CD14-positive monocyte (primary cell): ENCODE results near the gene KIRREL3. TPM values are rescaled to one million over a fixed set of nuclear protein-coding genes. Genes with fewer than 3 reads are reported as not detected.

Experiments
- DNase-seq, 3 donors: peaks; one replicate each; pipeline ENCODE4 v3.0.0-alpha.2; 2011 to 2022
- H2AFZ ChIP-seq: 2 replicates; pipeline ENCODE4 v1.6.0; 2012; ENCODE audit warnings: mild to moderate bottlenecking, low read depth, low read length, inconsistent platforms; ENCODE audit not compliant: insufficient read depth, poor library complexity, severe bottlenecking
- H3K27ac ChIP-seq, 2 donors: 1 replicate in 1 of 2; 2 replicates in 1 of 2; pipeline ENCODE4 v1.5.1; 2012 to 2013; ENCODE audit warnings: low read length in 2 of 2, control low read depth in 1 of 2, inconsistent platforms in 1 of 2, low read depth in 1 of 2, mild to moderate bottlenecking in 1 of 2
- H3K27me3 ChIP-seq, 2 donors: one replicate each; pipeline versions ENCODE4 v1.6.0 to v1.6.1; 2011 to 2013; ENCODE audit warnings: low read length in 2 of 2; ENCODE audit not compliant: control insufficient read depth in 2 of 2, insufficient read depth in 2 of 2
- H3K36me3 ChIP-seq, 2 donors: replicated peaks in 1 of 2; 1 replicate in 1 of 2; 2 replicates in 1 of 2; pipeline versions ENCODE4 v1.5.1 to v1.6.1; 2012 to 2013; ENCODE audit warnings: low read length in 2 of 2, control low read depth in 1 of 2, inconsistent platforms in 1 of 2, mild to moderate bottlenecking in 1 of 2; ENCODE audit not compliant: insufficient read depth in 2 of 2, control insufficient read depth in 1 of 2
- H3K4me1 ChIP-seq, 2 donors: 1 replicate in 1 of 2; 2 replicates in 1 of 2; pipeline versions ENCODE4 v1.5.1 to v1.6.1; 2012 to 2013; ENCODE audit warnings: low read length in 2 of 2, control low read depth in 1 of 2, inconsistent platforms in 1 of 2, mild to moderate bottlenecking in 1 of 2, moderate library complexity in 1 of 2; ENCODE audit not compliant: insufficient read depth in 2 of 2, control insufficient read depth in 1 of 2
- H3K4me2 ChIP-seq: replicated peaks from 2 replicates; pipeline ENCODE3; 2012; ENCODE audit warnings: low read length, moderate library complexity, mild to moderate bottlenecking; ENCODE audit not compliant: poor library complexity, severe bottlenecking; ENCODE audit errors: extremely low read depth
- H3K4me3 ChIP-seq, 3 experiments: fragments of 200-600 bp in 1 of 3; sonication (generic) in 1 of 3; replicated peaks in 1 of 3; 1 replicate in 2 of 3; 2 replicates in 1 of 3; pipeline ENCODE4 v1.5.1; 2011 to 2013; ENCODE audit warnings: low read length in 3 of 3, mild to moderate bottlenecking in 3 of 3, control low read depth in 2 of 3, low read depth in 2 of 3, inconsistent platforms in 1 of 3, moderate library complexity in 1 of 3
- H3K79me2 ChIP-seq: 2 replicates; pipeline ENCODE4 v1.6.0; 2012; ENCODE audit warnings: mild to moderate bottlenecking, control low read depth, inconsistent platforms, low read length, moderate library complexity; ENCODE audit not compliant: insufficient read depth
- H3K9ac ChIP-seq: 2 replicates; pipeline ENCODE4 v1.6.0; 2017; ENCODE audit warnings: low read length, mild to moderate bottlenecking; ENCODE audit not compliant: insufficient read depth, poor library complexity, severe bottlenecking
- H3K9me3 ChIP-seq, 2 donors: replicated peaks in 1 of 2; 1 replicate in 1 of 2; 2 replicates in 1 of 2; pipeline versions ENCODE4 v1.5.1 to v1.6.1; 2012 to 2013; ENCODE audit warnings: low read length in 2 of 2, control low read depth in 1 of 2; ENCODE audit not compliant: control insufficient read depth in 1 of 2, insufficient read depth in 1 of 2
- H4K20me1 ChIP-seq: 2 replicates; pipeline ENCODE4 v1.6.0; 2012; ENCODE audit warnings: mild to moderate bottlenecking, low read length, control low read depth, moderate library complexity; ENCODE audit not compliant: insufficient read depth
- H3K27ac Mint-ChIP-seq, 7 donors: one replicate each; pipeline ENCODE4 v1.8.0; 2020; ENCODE audit warnings: mild to moderate bottlenecking in 7 of 7, mixed read lengths in 7 of 7, moderate library complexity in 6 of 7, inconsistent platforms in 2 of 7
- H3K27me3 Mint-ChIP-seq, 3 donors: one replicate each; pipeline ENCODE4 v1.8.0; 2021 to 2022; ENCODE audit warnings: low read depth in 3 of 3, mild to moderate bottlenecking in 3 of 3, mixed read lengths in 3 of 3, moderate library complexity in 3 of 3, inconsistent platforms in 1 of 3
- H3K36me3 Mint-ChIP-seq, 2 donors: one replicate each; pipeline ENCODE4 v1.8.0; 2020; ENCODE audit warnings: mixed read lengths in 2 of 2, inconsistent platforms in 1 of 2, mild to moderate bottlenecking in 1 of 2
- H3K4me1 Mint-ChIP-seq: one replicate; pipeline ENCODE4 v1.8.0; 2020; ENCODE audit warnings: mild to moderate bottlenecking, mixed read lengths
- H3K4me3 Mint-ChIP-seq, 2 donors: one replicate each; pipeline ENCODE4 v1.8.0; 2020; ENCODE audit warnings: mild to moderate bottlenecking in 2 of 2, mixed read lengths in 2 of 2, moderate library complexity in 1 of 2
- H3K9me3 Mint-ChIP-seq, 7 donors: one replicate each; pipeline ENCODE4 v1.8.0; 2020 to 2022; ENCODE audit warnings: mixed read lengths in 7 of 7, mild to moderate bottlenecking in 6 of 7, moderate library complexity in 6 of 7, inconsistent platforms in 2 of 7
- WGBS: methylation state at CpG from one replicate; pipeline ENCODE4 v1.1.5; 2013; ENCODE audit warnings: missing lambda C conversion rate; ENCODE audit not compliant: insufficient coverage; 5-methylcytosine and 5-hydroxymethylcytosine counted together
- intact Hi-C, 2 donors: fragments of 100-400 bp; cut with micrococcal nuclease; formaldehyde crosslinking; loops; one replicate each; pipeline versions ENCODE4 v1.15.0 to v1.15.1; 2023
- polyA plus RNA-seq, 3 donors: library from polyadenylated mRNA; depleted of rRNA in 1 of 3; unstranded in 2 of 3; stranded (reverse) in 1 of 3; fragments of 300-500 nt in 2 of 3; fragments of >200 nt in 1 of 3; fragmentation: Illumina TruSeq in 2 of 3; gene quantifications; 1 replicate in 2 of 3; 2 replicates in 1 of 3; pipeline ENCODE4 v1.2.3, GENCODE V29; 2012 to 2021
- TF ChIP-seq, protein P1 (sequence below): fragments of 200-600 bp; IDR thresholded peaks from one replicate; pipeline ENCODE4 v1.8.0; 2022; ENCODE audit warnings: antibody characterized with exemption, mild to moderate bottlenecking

KIRREL3 gene
- polyA plus RNA-seq, 3 donors, result not detected

DNA sequence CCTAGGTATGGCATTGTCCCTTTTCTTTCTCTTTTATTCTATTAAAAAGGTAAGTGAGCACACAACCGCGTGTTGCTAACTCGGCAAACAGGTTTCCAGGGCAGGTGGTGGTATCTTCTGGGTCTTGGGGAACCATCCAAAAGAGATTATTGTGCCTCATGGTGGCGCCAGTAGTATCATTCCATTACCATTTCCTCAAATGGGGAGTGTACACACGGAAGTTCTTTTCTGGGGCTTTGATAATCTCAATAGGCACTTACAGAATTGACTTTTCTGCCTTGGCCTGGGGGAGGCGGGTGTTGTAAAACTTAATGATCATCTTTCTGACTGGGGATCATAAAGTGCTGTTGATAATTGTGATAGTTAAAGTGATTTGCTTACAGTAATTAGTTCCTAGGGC lies 234.1 kb downstream of the KIRREL3 start:
- no peaks in the 10 kb centered on the region for H3K36me3 Mint-ChIP-seq
- no peak overlapping the region for H2AFZ ChIP-seq
- H3K4me2 ChIP-seq, result no peak overlapping the region
- H3K9ac ChIP-seq, result no peak overlapping the region
- no peaks in the 10 kb centered on the region for H4K20me1 ChIP-seq
- intact Hi-C loops, result no loop called here
- H3K4me3 Mint-ChIP-seq, result no peak overlapping the region
- H3K27ac Mint-ChIP-seq, result no peak overlapping the region
- DNase-seq, result no peak
- 63% methylated on average over 1 of the region's 6 CpGs for WGBS
- no peaks in the 10 kb centered on the region for H3K27me3 ChIP-seq
- H3K27ac ChIP-seq, result no peak overlapping the region
- H3K36me3 ChIP-seq, result no peaks in the 10 kb centered on the region
- H3K9me3 ChIP-seq, result no peaks in the 10 kb centered on the region
- peaks cover 0 to 2% (median 0%) of the 10 kb centered on the region in 7 donors for H3K9me3 Mint-ChIP-seq
- H3K4me3 ChIP-seq, result no peak overlapping the region
- H3K27me3 Mint-ChIP-seq, result peaks cover 0 to 5% (median 2%) of the 10 kb centered on the region in 3 donors
- H3K4me1 Mint-ChIP-seq, result peaks cover 7% of the 10 kb centered on the region
- TF ChIP-seq, protein P1, sequence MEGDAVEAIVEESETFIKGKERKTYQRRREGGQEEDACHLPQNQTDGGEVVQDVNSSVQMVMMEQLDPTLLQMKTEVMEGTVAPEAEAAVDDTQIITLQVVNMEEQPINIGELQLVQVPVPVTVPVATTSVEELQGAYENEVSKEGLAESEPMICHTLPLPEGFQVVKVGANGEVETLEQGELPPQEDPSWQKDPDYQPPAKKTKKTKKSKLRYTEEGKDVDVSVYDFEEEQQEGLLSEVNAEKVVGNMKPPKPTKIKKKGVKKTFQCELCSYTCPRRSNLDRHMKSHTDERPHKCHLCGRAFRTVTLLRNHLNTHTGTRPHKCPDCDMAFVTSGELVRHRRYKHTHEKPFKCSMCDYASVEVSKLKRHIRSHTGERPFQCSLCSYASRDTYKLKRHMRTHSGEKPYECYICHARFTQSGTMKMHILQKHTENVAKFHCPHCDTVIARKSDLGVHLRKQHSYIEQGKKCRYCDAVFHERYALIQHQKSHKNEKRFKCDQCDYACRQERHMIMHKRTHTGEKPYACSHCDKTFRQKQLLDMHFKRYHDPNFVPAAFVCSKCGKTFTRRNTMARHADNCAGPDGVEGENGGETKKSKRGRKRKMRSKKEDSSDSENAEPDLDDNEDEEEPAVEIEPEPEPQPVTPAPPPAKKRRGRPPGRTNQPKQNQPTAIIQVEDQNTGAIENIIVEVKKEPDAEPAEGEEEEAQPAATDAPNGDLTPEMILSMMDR, result no peak
- H3K79me2 ChIP-seq, result no peaks in the 10 kb centered on the region
- H3K4me1 ChIP-seq, result no peaks in the 10 kb centered on the region

DNA sequence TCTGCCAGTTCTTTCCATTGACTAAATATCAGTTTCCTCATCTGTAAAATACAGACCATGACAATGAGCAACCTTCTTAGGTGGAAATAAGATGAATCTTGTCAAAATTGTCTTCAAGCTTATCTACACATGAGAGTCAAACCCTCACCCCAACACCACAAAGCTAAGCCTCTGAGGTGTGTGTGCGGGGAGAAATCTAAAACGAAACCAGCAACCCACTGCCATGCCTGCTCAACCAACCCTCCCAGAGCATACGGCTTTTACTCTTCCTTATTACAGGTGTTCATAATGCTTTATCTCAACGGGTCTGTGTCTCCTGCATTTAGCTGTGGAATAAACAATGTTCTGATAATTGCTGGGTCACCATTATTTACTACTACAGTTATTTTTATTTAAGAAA lies 235.4 kb downstream of the KIRREL3 start:
- Mint-ChIP-seq H3K4me3 (no peak overlapping the region), H3K4me1 (no peaks in the 10 kb centered on the region), H3K27ac (no peak overlapping the region), H3K27me3 (peaks cover 0 to 5% (median 2%) of the 10 kb centered on the region in 3 donors), H3K36me3 (no peaks in the 10 kb centered on the region), H3K9me3 (peaks cover 0 to 3% (median 0%) of the 10 kb centered on the region in 7 donors)
- no peak overlapping the region for H3K27ac ChIP-seq
- H4K20me1 ChIP-seq, result no peaks in the 10 kb centered on the region
- no peaks in the 10 kb centered on the region for H3K79me2 ChIP-seq
- WGBS, result no CpG with 5 or more reads among the region's 4 CpGs
- no peak overlapping the region for H3K4me2 ChIP-seq
- no peaks in the 10 kb centered on the region for H3K4me1 ChIP-seq
- H3K27me3 ChIP-seq, result no peaks in the 10 kb centered on the region
- intact Hi-C loops, result no loop called here
- no peak overlapping the region for H2AFZ ChIP-seq
- H3K36me3 ChIP-seq, result no peaks in the 10 kb centered on the region
- no peaks in the 10 kb centered on the region for H3K9me3 ChIP-seq
- TF ChIP-seq, protein P1, result no peak
- H3K9ac ChIP-seq, result no peak overlapping the region
- no peak overlapping the region for H3K4me3 ChIP-seq
- no peak for DNase-seq
